Erythroblast (primary cell): ENCODE data around the gene C1orf116.

Source experiments
- GATA1 ChIP-seq: IDR thresholded peaks from 2 replicates; pipeline ENCODE4 v1.6.1; 2011; ENCODE audit warnings: low read depth, mild to moderate bottlenecking, control low read depth, low read length, moderate library complexity
- POLR2A ChIP-seq: IDR thresholded peaks from 2 replicates; pipeline ENCODE4 v1.6.1; 2011; ENCODE audit warnings: mild to moderate bottlenecking, low read length

GRCh38 chr1:207049054-207049453, 16.5 kb upstream of the C1orf116 start:
- no peak for TF ChIP-seq POLR2A
- TF ChIP-seq GATA1: no peak
